ENCODE data around the gene ZNF709. TPM values are rescaled to one million over a fixed set of nuclear protein-coding genes. Genes with fewer than 3 reads are reported as not detected.
"Not testable (repeated sequence)": the region's sequence is repeated elsewhere in the genome, so short reads cannot be mapped to it uniquely, and the experiment has no call there.

The ZNF709 gene
- total RNA-seq, 2 experiments from 2014 or later, result 4.6 to 5.3 TPM

DNA sequence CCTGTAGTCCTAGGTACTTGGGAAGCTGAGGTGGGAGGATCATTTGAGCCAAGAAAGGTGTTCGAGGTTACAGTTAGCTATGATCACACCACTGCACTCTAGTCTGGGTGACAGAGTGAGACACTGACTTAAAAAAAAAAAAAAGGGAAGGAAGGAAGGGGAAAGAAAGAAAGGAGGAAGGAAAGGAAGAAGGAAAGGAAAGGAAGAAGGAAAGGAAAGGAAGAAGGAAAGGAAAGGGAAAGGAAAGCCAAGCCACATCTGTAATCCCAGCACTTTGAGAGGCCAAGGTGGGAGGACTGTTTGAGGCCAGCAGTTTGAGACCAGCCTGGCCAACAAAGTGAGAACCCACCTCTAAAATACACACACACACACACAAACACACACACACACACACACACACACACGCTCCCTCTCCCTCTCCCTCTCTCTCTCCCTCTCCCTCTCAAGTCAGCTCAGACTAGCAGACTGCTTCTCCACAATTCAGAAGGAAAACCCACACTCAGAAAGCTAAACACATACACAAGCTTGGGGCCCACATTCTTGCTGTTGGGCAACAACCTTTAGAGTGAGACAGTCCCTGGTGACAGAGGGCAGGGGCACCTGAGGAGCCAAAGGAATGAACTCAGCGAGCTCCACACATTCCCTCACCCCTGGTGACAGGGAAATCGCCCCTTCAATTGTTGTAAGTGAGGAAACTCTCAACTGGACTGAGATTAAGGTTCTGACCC, 2.7 kb downstream of the ZNF709 start:
- intact Hi-C loops (cut with micrococcal nuclease; ENCODE audit: unreplicated experiment), result no loop called here

DNA sequence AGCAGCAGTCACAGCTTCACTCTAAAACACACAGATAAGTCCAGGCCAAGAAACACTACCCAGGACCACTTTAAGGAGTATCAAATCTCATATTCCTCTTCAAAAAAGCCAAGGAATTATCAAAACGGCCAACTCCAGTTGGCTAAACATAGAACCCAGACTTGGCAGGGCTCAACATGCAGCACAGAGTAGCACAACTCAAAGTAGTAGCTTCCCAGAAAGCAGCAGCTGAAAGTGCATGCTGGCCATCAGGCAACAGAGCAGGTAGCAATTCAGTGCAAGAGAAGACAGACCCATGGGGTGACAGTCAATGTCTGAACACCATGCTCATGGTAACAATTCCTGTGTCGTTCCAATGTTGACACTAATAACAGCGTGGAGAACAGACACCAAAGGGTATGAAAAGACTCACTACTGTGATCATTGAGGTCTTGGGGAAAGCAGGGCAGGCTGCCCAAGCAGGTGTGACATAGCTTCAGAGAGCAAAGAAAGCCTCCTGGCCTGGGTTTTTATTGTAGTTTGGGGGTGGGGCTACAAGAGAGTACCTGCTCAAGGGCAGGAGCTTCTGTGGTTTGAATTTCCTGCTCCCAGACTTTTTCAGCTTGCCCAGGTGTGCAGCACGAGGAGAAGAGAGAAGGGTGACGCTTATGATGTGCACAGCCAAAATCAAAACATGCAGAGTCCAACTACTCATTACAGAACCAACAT, 6.2 kb downstream of the ZNF709 start:
- intact Hi-C loops (cut with micrococcal nuclease; ENCODE audit: unreplicated experiment), result no loop called here
- ChIA-PET CTCF (ENCODE audit: unreplicated experiment) (no interaction called here), POLR2A (no interaction called here)
- Histone ChIP-seq H3K27ac (ENCODE audit: low read depth, low read length, poor library complexity, severe bottlenecking) (no peak overlapping the region), H3K79me2 (ENCODE audit: insufficient read depth, low read depth, low read length) (peaks cover 11% of the 10 kb centered on the region; the same call in 1 of the 2 replicates), H3K9me2 (ENCODE audit: insufficient read depth, low read length) (no peaks in the 10 kb centered on the region), H3K9me3 (ENCODE audit: low read length) (no peaks in the 10 kb centered on the region), H4K20me1 (ENCODE audit: insufficient read depth, low read length) (no peaks in the 10 kb centered on the region), H2AFZ (ENCODE audit: low read length) (no peak overlapping the region), H3K4me2 (ENCODE audit: low read length) (peak overlapping the region; percentile 30), H3K4me1 (ENCODE audit: insufficient read depth, low read length, poor library complexity, severe bottlenecking) (peaks cover 32% of the 10 kb centered on the region), H3K4me3 (ENCODE audit: low read depth, low read length, poor library complexity, severe bottlenecking) (no peak overlapping the region), H3K36me3 (ENCODE audit: insufficient read depth, low read length) (no peaks in the 10 kb centered on the region)
- BruUV-seq (replicated peaks), result no TSS peak
- peak; percentile 24 for DNase-seq (ENCODE audit: low spot score)
- TF ChIP-seq EZH2phosphoT487 (IDR thresholded peaks at IDR 0.05; ENCODE audit: borderline replicate concordance, low read depth, low read length), result no peak
- TF ChIP-seq, protein P1, sequence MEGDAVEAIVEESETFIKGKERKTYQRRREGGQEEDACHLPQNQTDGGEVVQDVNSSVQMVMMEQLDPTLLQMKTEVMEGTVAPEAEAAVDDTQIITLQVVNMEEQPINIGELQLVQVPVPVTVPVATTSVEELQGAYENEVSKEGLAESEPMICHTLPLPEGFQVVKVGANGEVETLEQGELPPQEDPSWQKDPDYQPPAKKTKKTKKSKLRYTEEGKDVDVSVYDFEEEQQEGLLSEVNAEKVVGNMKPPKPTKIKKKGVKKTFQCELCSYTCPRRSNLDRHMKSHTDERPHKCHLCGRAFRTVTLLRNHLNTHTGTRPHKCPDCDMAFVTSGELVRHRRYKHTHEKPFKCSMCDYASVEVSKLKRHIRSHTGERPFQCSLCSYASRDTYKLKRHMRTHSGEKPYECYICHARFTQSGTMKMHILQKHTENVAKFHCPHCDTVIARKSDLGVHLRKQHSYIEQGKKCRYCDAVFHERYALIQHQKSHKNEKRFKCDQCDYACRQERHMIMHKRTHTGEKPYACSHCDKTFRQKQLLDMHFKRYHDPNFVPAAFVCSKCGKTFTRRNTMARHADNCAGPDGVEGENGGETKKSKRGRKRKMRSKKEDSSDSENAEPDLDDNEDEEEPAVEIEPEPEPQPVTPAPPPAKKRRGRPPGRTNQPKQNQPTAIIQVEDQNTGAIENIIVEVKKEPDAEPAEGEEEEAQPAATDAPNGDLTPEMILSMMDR (conservative IDR thresholded peaks at IDR 0.05; ENCODE audit: low read length), result no peak

More for the DNA sequence above, 2.7 kb downstream of the ZNF709 start:
- Histone ChIP-seq H3K79me2 (ENCODE audit: insufficient read depth, low read depth, low read length) (peaks cover 18% of the 10 kb centered on the region; the same call in 1 of the 2 replicates), H4K20me1 (ENCODE audit: insufficient read depth, low read length) (no peaks in the 10 kb centered on the region), H2AFZ (ENCODE audit: low read length) (no peak overlapping the region), H3K27ac (ENCODE audit: low read depth, low read length, poor library complexity, severe bottlenecking) (peak overlapping the region; percentile 20), H3K4me3 (ENCODE audit: low read depth, low read length, poor library complexity, severe bottlenecking) (peak overlapping the region; percentile 50), H3K4me2 (ENCODE audit: low read length) (peak overlapping the region; percentile 66), H3K36me3 (ENCODE audit: insufficient read depth, low read length) (no peaks in the 10 kb centered on the region), H3K4me1 (ENCODE audit: insufficient read depth, low read length, poor library complexity, severe bottlenecking) (peaks cover 52% of the 10 kb centered on the region), H3K9me2 (ENCODE audit: insufficient read depth, low read length) (no peaks in the 10 kb centered on the region), H3K9me3 (ENCODE audit: low read length) (no peaks in the 10 kb centered on the region)
- no TSS peak for BruUV-seq (replicated peaks)
- POLR2A ChIA-PET, result interaction anchor here (0.6 to 0.8 kb wide), 2 partner anchors 149 to 176 kb away, joined by 3 to 5 read pairs; no protein-coding TSS in a partner anchor
- no peak for DNase-seq (ENCODE audit: low spot score)
- TF ChIP-seq, protein P1 (conservative IDR thresholded peaks at IDR 0.05; ENCODE audit: low read length), result no peak
- no peak for TF ChIP-seq EZH2phosphoT487 (IDR thresholded peaks at IDR 0.05; ENCODE audit: borderline replicate concordance, low read depth, low read length)
- CTCF ChIA-PET (ENCODE audit: unreplicated experiment), result no interaction called here

DNA sequence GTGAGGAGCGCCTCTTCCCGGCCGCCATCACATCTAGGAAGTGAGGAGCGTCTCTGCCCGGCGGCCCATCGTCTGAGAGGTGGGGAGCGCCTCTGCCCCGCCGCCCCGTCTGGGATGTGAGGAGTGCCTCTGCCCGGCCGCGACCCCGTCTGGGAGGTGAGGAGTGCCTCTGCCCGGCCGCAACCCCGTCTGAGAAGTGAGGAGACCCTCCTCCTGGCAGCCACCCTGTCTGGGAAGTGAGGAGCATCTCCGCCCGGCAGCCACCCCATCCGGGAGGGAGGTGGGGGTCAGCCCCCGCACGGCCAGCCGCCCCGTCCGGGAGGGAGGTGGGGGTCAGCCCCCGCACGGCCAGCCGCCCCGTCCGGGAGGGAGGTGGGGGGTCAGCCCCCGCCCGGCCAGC, 17.0 kb downstream of the ZNF709 start:
- H4K20me1 ChIP-seq (ENCODE audit: insufficient read depth, low read length); H2AFZ ChIP-seq (ENCODE audit: low read length); POLR2A ChIA-PET; DNase-seq (ENCODE audit: low spot score); H3K9me2 ChIP-seq (ENCODE audit: insufficient read depth, low read length); H3K4me3 ChIP-seq (ENCODE audit: low read depth, low read length, poor library complexity, severe bottlenecking); H3K79me2 ChIP-seq (ENCODE audit: insufficient read depth, low read depth, low read length); BruUV-seq (replicated peaks); H3K4me1 ChIP-seq (ENCODE audit: insufficient read depth, low read length, poor library complexity, severe bottlenecking); H3K4me2 ChIP-seq (ENCODE audit: low read length); CTCF ChIA-PET (ENCODE audit: unreplicated experiment); intact Hi-C loops (cut with micrococcal nuclease; ENCODE audit: unreplicated experiment); H3K27ac ChIP-seq (ENCODE audit: low read depth, low read length, poor library complexity, severe bottlenecking): not testable (repeated sequence)
- peaks cover 38% of the 10 kb centered on the region for H3K9me3 ChIP-seq (ENCODE audit: low read length)
- peaks cover 31% of the 10 kb centered on the region for H3K36me3 ChIP-seq (ENCODE audit: insufficient read depth, low read length)

All from OCI-LY7 (cell line).